Neural cell (in vitro differentiated cells): ENCODE measurements around the gene MOV10L1. TPM values are rescaled to one million over a fixed set of nuclear protein-coding genes. Genes with fewer than 3 reads are reported as not detected.
A peak's percentile ranks its signal among the peaks of the same experiment; 100 is the strongest.

Experiments used
- H2AFZ ChIP-seq: fragments of 200-600, 300-800 bp; sonication (generic), shearing (Covaris generic); 2 replicates; pipeline ENCODE4 v1.6.0; 2014; ENCODE audit warnings: low read depth, mild to moderate bottlenecking, antibody characterized with exemption, low read length, moderate library complexity
- H3F3A ChIP-seq: fragments of 200-600 bp; shearing (Covaris generic); 2 replicates; pipeline ENCODE4 v1.6.1; 2016; ENCODE audit warnings: mild to moderate bottlenecking, moderate library complexity, mixed read lengths, antibody characterized with exemption, low read length; ENCODE audit not compliant: insufficient read depth, poor library complexity, severe bottlenecking
- H3K27ac ChIP-seq: fragments of 200-600, 300-800 bp; sonication (generic), shearing (Covaris generic); 2 replicates; pipeline ENCODE4 v1.5.1; 2014; ENCODE audit warnings: mild to moderate bottlenecking, low read length, moderate library complexity
- H3K27me3 ChIP-seq: fragments of 300-800, 200-600 bp; sonication (generic), shearing (Covaris generic); 2 replicates; pipeline ENCODE4 v1.6.0; 2014; ENCODE audit warnings: mild to moderate bottlenecking, low read depth, low read length, moderate library complexity; ENCODE audit not compliant: insufficient read depth
- H3K36me3 ChIP-seq: fragments of 300-800, 200-600 bp; sonication (generic), shearing (Covaris generic); 2 replicates; pipeline ENCODE4 v1.5.1; 2014; ENCODE audit warnings: mild to moderate bottlenecking, antibody characterized with exemption, low read length, moderate library complexity; ENCODE audit not compliant: insufficient read depth
- H3K4me2 ChIP-seq: fragments of 300-800, 200-600 bp; sonication (generic), shearing (Covaris generic); 2 replicates; pipeline ENCODE4 v1.6.0; 2014; ENCODE audit warnings: mild to moderate bottlenecking, low read length
- H3K4me3 ChIP-seq: fragments of 300-800, 200-600 bp; sonication (generic), shearing (Covaris generic); 2 replicates; pipeline ENCODE4 v1.5.1; 2014; ENCODE audit warnings: mild to moderate bottlenecking, low read length, moderate library complexity
- H3K79me2 ChIP-seq: fragments of 200-600 bp; shearing (Covaris generic); replicated peaks from 2 replicates; pipeline ENCODE4 v1.6.0; 2014; ENCODE audit warnings: mild to moderate bottlenecking, low read length, moderate library complexity; ENCODE audit not compliant: insufficient read depth
- H3K9ac ChIP-seq: fragments of 300-800, 200-600 bp; sonication (generic), shearing (Covaris generic); 2 replicates; pipeline ENCODE4 v1.6.1; 2016; ENCODE audit warnings: mild to moderate bottlenecking, low read length, mixed read lengths
- H3K9me2 ChIP-seq: fragments of 200-600 bp; shearing (Covaris generic); 2 replicates; pipeline ENCODE4 v1.6.1; 2016; ENCODE audit warnings: mild to moderate bottlenecking, low read length, mixed read lengths; ENCODE audit not compliant: insufficient read depth
- H3K9me3 ChIP-seq: fragments of 200-600, 300-800 bp; sonication (generic), shearing (Covaris generic); 2 replicates; pipeline ENCODE4 v1.6.1; 2016; ENCODE audit warnings: mild to moderate bottlenecking, mixed run types, low read length, moderate library complexity, mixed read lengths
- H4K20me1 ChIP-seq: fragments of 200-600 bp; shearing (Covaris generic); 2 replicates; pipeline ENCODE4 v1.6.1; 2016; ENCODE audit warnings: mild to moderate bottlenecking, mixed run types; ENCODE audit not compliant: insufficient read depth
- EP300 ChIP-seq: fragments of 450-650 bp; conservative IDR thresholded peaks from 2 replicates; pipeline ENCODE4 v1.6.1; 2014; ENCODE audit warnings: antibody characterized with exemption, mild to moderate bottlenecking, moderate library complexity; ENCODE audit not compliant: poor library complexity, severe bottlenecking
- MXI1 ChIP-seq: fragments of 450-650 bp; conservative IDR thresholded peaks from 2 replicates; pipeline ENCODE4 v1.6.1; 2014; ENCODE audit warnings: antibody characterized with exemption, mild to moderate bottlenecking; ENCODE audit not compliant: poor library complexity, severe bottlenecking
- POLR2AphosphoS5 ChIP-seq: IDR thresholded peaks from 2 replicates; pipeline ENCODE4 v1.6.1; 2012
- RAD21 ChIP-seq: fragments of 450-650 bp; conservative IDR thresholded peaks from 2 replicates; pipeline ENCODE4 v1.6.1; 2014; ENCODE audit warnings: antibody characterized with exemption, mild to moderate bottlenecking, moderate library complexity
- REST ChIP-seq: IDR thresholded peaks from 2 replicates; pipeline ENCODE4 v1.6.1; 2012; ENCODE audit warnings: borderline replicate concordance
- SMC3 ChIP-seq: fragments of 450-650 bp; conservative IDR thresholded peaks from 2 replicates; pipeline ENCODE4 v1.6.1; 2014; ENCODE audit warnings: antibody characterized with exemption, mild to moderate bottlenecking, moderate library complexity; ENCODE audit not compliant: poor library complexity
- TAF1 ChIP-seq: IDR thresholded peaks from 2 replicates; pipeline ENCODE4 v1.6.1; 2012; ENCODE audit warnings: low read depth
- polyA plus RNA-seq: library from polyadenylated mRNA; depleted of rRNA; stranded (reverse); fragments of >200 nt; gene quantifications from 2 replicates; pipeline ENCODE4 v1.2.3, GENCODE V29; 2014
- TF ChIP-seq, protein P1 (sequence below): fragments of 450-650 bp; IDR thresholded peaks from 2 replicates; pipeline ENCODE4 v1.5.1; 2014; ENCODE audit warnings: antibody characterized with exemption, mild to moderate bottlenecking, moderate library complexity; ENCODE audit not compliant: poor library complexity, severe bottlenecking

Gene MOV10L1
- polyA plus RNA-seq, 1 donor from 2014 or later: not detected

DNA sequence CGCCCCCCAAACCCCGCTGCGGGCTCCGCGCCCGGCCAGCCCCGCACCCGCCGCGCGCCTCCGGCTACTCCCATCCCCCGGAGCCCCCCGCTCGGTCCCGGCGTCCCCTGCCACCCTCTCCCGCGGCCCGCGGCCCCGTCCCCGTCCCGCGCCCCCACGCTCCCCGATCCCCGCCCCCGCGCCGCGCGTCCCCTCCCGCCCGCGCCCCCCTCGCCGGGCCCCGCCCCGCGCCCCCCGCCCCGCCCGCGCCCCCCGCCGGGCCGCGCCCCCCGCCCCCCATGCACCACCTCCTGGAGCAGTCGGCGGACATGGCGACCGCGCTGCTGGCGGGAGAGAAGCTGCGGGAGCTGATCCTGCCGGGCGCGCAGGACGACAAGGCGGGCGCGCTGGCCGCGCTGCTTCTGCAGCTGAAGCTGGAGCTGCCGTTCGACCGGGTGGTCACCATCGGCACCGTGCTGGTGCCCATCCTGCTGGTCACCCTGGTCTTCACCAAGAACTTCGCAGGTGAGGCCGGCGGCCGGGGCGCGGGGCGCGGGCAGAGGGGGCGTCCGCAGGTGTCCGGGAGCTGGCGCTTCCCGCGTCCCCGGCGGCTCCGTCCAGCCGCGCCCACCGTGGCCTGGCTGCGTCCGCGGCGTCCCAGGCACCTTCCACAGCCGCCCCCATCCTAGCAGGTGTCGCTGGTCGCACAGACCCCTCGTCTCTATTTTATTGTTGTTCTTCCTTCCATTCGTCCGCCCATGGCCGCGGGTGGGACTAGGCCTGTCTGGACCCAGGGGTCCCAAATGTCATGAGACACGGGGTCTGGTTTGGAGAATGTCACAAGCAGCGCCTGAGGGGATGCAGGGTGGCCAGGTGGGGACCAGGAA, 80.9 kb downstream of the MOV10L1 start, which contains the start of gene PANX2:
TSS of gene PANX2 (plus strand) at position 279 of the 866 bp plus-strand sequence. CDS start at position 279, 0 bp downstream.
- Histone ChIP-seq H3F3A (no peaks in the 10 kb centered on the region), H3K4me3 (peak within 1 kb of the TSS; percentile 68), H3K4me2 (peak within 1 kb of the TSS; percentile 68), H3K36me3 (no peaks in the 10 kb centered on the region), H3K9me2 (no peaks in the 10 kb centered on the region), H3K27me3 (peaks cover 10% of the 10 kb centered on the region), H3K9ac (peak within 1 kb of the TSS; percentile 68), H3K27ac (no peak within 1 kb of the TSS), H4K20me1 (no peaks in the 10 kb centered on the region), H3K79me2 (no peaks in the 10 kb centered on the region), H3K9me3 (no peaks in the 10 kb centered on the region), H2AFZ (no peak within 1 kb of the TSS)
- TF ChIP-seq REST (no peak), TAF1 (no peak), EP300 (peak; percentile 12), RAD21 (no peak), POLR2AphosphoS5 (peak; percentile 26), SMC3 (no peak), MXI1 (peak; percentile 38)

DNA sequence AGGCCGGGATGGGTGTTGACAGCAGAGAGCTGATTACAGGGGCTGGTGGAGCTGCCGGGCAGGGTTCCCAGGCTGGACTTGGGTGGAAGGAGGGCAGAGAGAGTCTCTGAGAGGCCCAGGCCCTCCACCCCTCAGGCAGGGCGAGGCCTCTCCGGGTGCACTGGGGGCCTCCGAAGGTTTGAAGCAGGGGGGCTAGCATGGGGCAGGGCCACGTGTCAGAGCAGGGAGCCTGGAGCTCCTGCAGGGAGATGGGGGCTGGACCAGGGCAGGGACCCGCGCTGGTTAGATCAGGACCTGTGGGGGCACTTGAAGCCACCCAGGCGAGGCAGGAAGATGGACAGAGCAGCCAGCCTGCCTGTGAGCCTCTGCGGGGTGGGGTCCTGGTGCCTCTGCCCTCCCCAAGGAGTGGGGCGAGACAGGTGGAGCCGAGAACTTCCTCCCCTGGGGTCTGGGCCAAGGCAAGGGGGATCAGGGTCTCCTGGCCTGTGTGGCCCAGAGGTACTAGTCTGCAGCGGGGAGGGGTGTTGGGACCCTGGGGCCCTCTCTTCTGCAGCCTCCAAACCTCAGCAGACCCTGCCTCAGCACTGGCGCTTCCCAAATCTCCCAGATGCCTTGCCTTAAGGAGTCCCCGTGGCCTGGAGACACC, 81.6 kb downstream of the MOV10L1 start:
- H3K79me2 ChIP-seq: no peaks in the 10 kb centered on the region
- peaks cover 10% of the 10 kb centered on the region for H3K27me3 ChIP-seq
- no peaks in the 10 kb centered on the region for H3F3A ChIP-seq
- no peak overlapping the region for H3K27ac ChIP-seq
- TF ChIP-seq, protein P1, sequence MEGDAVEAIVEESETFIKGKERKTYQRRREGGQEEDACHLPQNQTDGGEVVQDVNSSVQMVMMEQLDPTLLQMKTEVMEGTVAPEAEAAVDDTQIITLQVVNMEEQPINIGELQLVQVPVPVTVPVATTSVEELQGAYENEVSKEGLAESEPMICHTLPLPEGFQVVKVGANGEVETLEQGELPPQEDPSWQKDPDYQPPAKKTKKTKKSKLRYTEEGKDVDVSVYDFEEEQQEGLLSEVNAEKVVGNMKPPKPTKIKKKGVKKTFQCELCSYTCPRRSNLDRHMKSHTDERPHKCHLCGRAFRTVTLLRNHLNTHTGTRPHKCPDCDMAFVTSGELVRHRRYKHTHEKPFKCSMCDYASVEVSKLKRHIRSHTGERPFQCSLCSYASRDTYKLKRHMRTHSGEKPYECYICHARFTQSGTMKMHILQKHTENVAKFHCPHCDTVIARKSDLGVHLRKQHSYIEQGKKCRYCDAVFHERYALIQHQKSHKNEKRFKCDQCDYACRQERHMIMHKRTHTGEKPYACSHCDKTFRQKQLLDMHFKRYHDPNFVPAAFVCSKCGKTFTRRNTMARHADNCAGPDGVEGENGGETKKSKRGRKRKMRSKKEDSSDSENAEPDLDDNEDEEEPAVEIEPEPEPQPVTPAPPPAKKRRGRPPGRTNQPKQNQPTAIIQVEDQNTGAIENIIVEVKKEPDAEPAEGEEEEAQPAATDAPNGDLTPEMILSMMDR: no peak
- no peak for TF ChIP-seq EP300
- H3K4me3 ChIP-seq: peak overlapping the region; percentile 68
- peak overlapping the region; percentile 68 for H3K4me2 ChIP-seq
- no peak overlapping the region for H2AFZ ChIP-seq
- H3K9ac ChIP-seq: peak overlapping the region; percentile 68
- no peaks in the 10 kb centered on the region for H3K9me3 ChIP-seq
- H3K9me2 ChIP-seq: no peaks in the 10 kb centered on the region
- H4K20me1 ChIP-seq: no peaks in the 10 kb centered on the region
- H3K36me3 ChIP-seq: no peaks in the 10 kb centered on the region
